K562 (cell line): Measurements from ENCODE around the gene MBP. TPM values are rescaled to one million over a fixed set of nuclear protein-coding genes. Genes with fewer than 3 reads are reported as not detected.

Experiments used
- ATAC-seq: fragments of 200-7000 bp; cut with Tn5 transposase; 3 replicates; pipeline ENCODE4 v1.9.1; 2020; ENCODE audit warnings: moderate library complexity
- BruUV-seq: library from RNA; stranded (reverse); fragments of 400-500 nt; replicated peaks from 2 replicates; lab custom pipeline; 2021; lab: Mats Ljungman, UMichigan
- CTCF ChIA-PET: fragments of 300-600 bp; formaldehyde crosslinking; extraction: SDS; loops from one replicate; lab custom pipeline; 2021; ENCODE audit warnings: low intra/inter-chr PET ratio; lab: Yijun Ruan, JAX
- POLR2A ChIA-PET: fragments of 300-600, 350-650 bp; sonication (Branson Sonifier 250); formaldehyde crosslinking; extraction: SDS; loops from one replicate; lab custom pipeline; 2021; ENCODE audit warnings: antibody characterized with exemption, inconsistent platforms; lab: Yijun Ruan, JAX
- DNase-seq, 4 experiments: peaks; one replicate each; pipeline versions ENCODE4 v3.0.0 to v3.0.0-alpha.2; 2011 to 2018; ENCODE audit warnings: low spot score in 3 of 4, mixed read lengths in 3 of 4; ENCODE audit errors: extremely low read depth in 1 of 4
- FAIRE-seq: peaks from 2 replicates; lab custom pipeline; 2011; peaks lifted over from hg19 to GRCh38; lab: Jason Lieb, UNC
- H2AFZ ChIP-seq: 2 replicates; pipeline ENCODE4 v1.6.0; 2011; ENCODE audit warnings: low read depth, low read length, control low read depth, inconsistent platforms
- H3K27ac ChIP-seq: fragments of 200-600 bp; 3 replicates; pipeline ENCODE4 v1.8.0; 2011; ENCODE audit warnings: low read depth, mild to moderate bottlenecking, control low read depth, inconsistent platforms, low read length, moderate library complexity, mixed read lengths; ENCODE audit errors: extremely low read depth
- H3K27me3 ChIP-seq, 2 experiments: fragments of 300-600 bp in 1 of 2; 2 replicates in 1 of 2; 3 replicates in 1 of 2; pipeline versions ENCODE4 v1.6.0 to v1.8.0; 2011; ENCODE audit warnings: inconsistent platforms in 2 of 2, low read length in 2 of 2, mild to moderate bottlenecking in 1 of 2, mixed read lengths in 1 of 2, moderate library complexity in 1 of 2; ENCODE audit not compliant: control insufficient read depth in 2 of 2, insufficient read depth in 2 of 2
- H3K36me3 ChIP-seq: fragments of 300-600 bp; 3 replicates; pipeline ENCODE4 v1.8.0; 2011; ENCODE audit warnings: mild to moderate bottlenecking, low read length, inconsistent platforms; ENCODE audit not compliant: control insufficient read depth, insufficient read depth
- H3K4me1 ChIP-seq, 2 experiments: fragments of 200-600 bp in 1 of 2; replicated peaks in 1 of 2; 2 replicates in 1 of 2; 3 replicates in 1 of 2; pipeline versions ENCODE4 v1.5.1 to v1.8.0; 2011; ENCODE audit warnings: inconsistent platforms in 2 of 2, low read length in 2 of 2, mild to moderate bottlenecking in 1 of 2, mixed read lengths in 1 of 2, moderate library complexity in 1 of 2; ENCODE audit not compliant: control insufficient read depth in 2 of 2, insufficient read depth in 2 of 2
- H3K4me2 ChIP-seq: 2 replicates; pipeline ENCODE4 v1.6.1; 2011; ENCODE audit warnings: low read length, control low read depth, inconsistent platforms, mixed read lengths; ENCODE audit not compliant: insufficient read depth
- H3K4me3 ChIP-seq: fragments of 200-600 bp; sonication (generic), shearing (Covaris generic); 2 replicates; pipeline ENCODE4 v1.5.1; 2016; ENCODE audit warnings: control low read depth, inconsistent platforms
- H3K79me2 ChIP-seq: fragments of 200-600 bp; 3 replicates; pipeline ENCODE4 v1.8.0; 2011; ENCODE audit warnings: low read length, inconsistent platforms; ENCODE audit not compliant: control insufficient read depth, insufficient read depth
- H3K9ac ChIP-seq, 2 experiments: 2 replicates each; pipeline versions ENCODE4 v1.6.0 to v1.6.1; 2011; ENCODE audit warnings: low read depth in 2 of 2, low read length in 2 of 2, control low read depth in 1 of 2, inconsistent platforms in 1 of 2, mild to moderate bottlenecking in 1 of 2, mixed read lengths in 1 of 2; ENCODE audit not compliant: insufficient read depth in 1 of 2
- H3K9me1 ChIP-seq: one replicate; pipeline ENCODE4 v1.6.0; 2011; ENCODE audit warnings: inconsistent platforms, mild to moderate bottlenecking, low read length, moderate library complexity; ENCODE audit not compliant: control insufficient read depth, insufficient read depth
- H3K9me3 ChIP-seq: replicated peaks from 2 replicates; pipeline ENCODE4 v1.5.1; 2011; ENCODE audit warnings: low read depth, low read length, inconsistent platforms; ENCODE audit not compliant: control insufficient read depth, insufficient read depth
- H4K20me1 ChIP-seq: replicated peaks from 2 replicates; pipeline ENCODE4 v1.6.1; 2011; ENCODE audit warnings: low read length, inconsistent platforms, mixed read lengths; ENCODE audit not compliant: control insufficient read depth, insufficient read depth
- ATF2 ChIP-seq: sonication (generic); formaldehyde crosslinking; IDR thresholded peaks from 2 replicates; pipeline ENCODE4 v1.8.1; 2022; ENCODE audit warnings: missing genetic modification reagents
- DNMT1 ChIP-seq: fragments of 450-650 bp; IDR thresholded peaks from 2 replicates; pipeline ENCODE4 v1.6.1; 2016; ENCODE audit warnings: antibody characterized with exemption, mild to moderate bottlenecking
- ERF ChIP-seq: fragments of 450-650 bp; formaldehyde crosslinking; IDR thresholded peaks from 2 replicates; pipeline ENCODE4 v1.4.0; 2020; ENCODE audit warnings: mild to moderate bottlenecking, mixed read lengths
- HNRNPLL ChIP-seq: fragments of 200-400 bp; formaldehyde crosslinking; IDR thresholded peaks from 2 replicates; pipeline ENCODE4 v1.6.1; 2017; ENCODE audit warnings: low read length, low read depth, mild to moderate bottlenecking; ENCODE audit not compliant: poor library complexity, severe bottlenecking
- KDM5B ChIP-seq: fragments of 200-600 bp; sonication (generic); IDR thresholded peaks from 2 replicates; pipeline ENCODE4 v1.6.1; 2012; ENCODE audit warnings: low read depth, mild to moderate bottlenecking, moderate library complexity, low read length, control low read depth, inconsistent platforms; ENCODE audit not compliant: insufficient replicate concordance
- NRF1 ChIP-seq, 2 experiments: fragments of 450-650 bp; IDR thresholded peaks in 1 of 2; conservative IDR thresholded peaks in 1 of 2; 2 replicates each; pipeline ENCODE4 v1.6.1; 2014; ENCODE audit warnings: mild to moderate bottlenecking in 2 of 2
- PCBP2 ChIP-seq: fragments of 200-400 bp; formaldehyde crosslinking; IDR thresholded peaks from 2 replicates; pipeline ENCODE4 v1.6.1; 2018; ENCODE audit warnings: low read length, low read depth, mild to moderate bottlenecking, moderate library complexity; ENCODE audit not compliant: poor library complexity, severe bottlenecking
- PML ChIP-seq: IDR thresholded peaks from 2 replicates; pipeline ENCODE4 v1.6.1; 2012; ENCODE audit warnings: low read length, inconsistent platforms
- POLR2AphosphoS5 ChIP-seq: IDR thresholded peaks from 2 replicates; pipeline ENCODE4 v1.6.1; 2011; ENCODE audit warnings: mild to moderate bottlenecking, low read depth, low read length, moderate library complexity; ENCODE audit not compliant: control insufficient read depth, insufficient read depth
- RB1 ChIP-seq: fragments of 450-650 bp; IDR thresholded peaks from 2 replicates; pipeline ENCODE4 v1.6.1; 2017; ENCODE audit warnings: low read depth, mild to moderate bottlenecking
- RCOR1 ChIP-seq, 2 experiments: IDR thresholded peaks; 2 replicates each; pipeline ENCODE4 v1.6.1; 2012; ENCODE audit warnings: low read depth in 2 of 2, low read length in 2 of 2, borderline replicate concordance in 1 of 2, improper control_type of control experiment in 1 of 2
- SMARCA5 ChIP-seq: fragments of 450-650 bp; IDR thresholded peaks from 2 replicates; pipeline ENCODE4 v1.6.1; 2016
- ZBTB11 ChIP-seq, 3 experiments: fragments of 200-800 bp in 1 of 3; fragments of 250-450 bp in 1 of 3; fragments of 450-650 bp in 1 of 3; sonication (Bioruptor Pico) in 1 of 3; sonication (Bioruptor generic) in 1 of 3; formaldehyde crosslinking in 1 of 3; IDR thresholded peaks; 2 replicates each; pipeline versions ENCODE4 v1.6.1 to v1.8.0; 2016 to 2022; ENCODE audit warnings: mild to moderate bottlenecking in 2 of 3, missing genetic modification characterization in 2 of 3, missing compliant biosample characterization in 1 of 3, moderate library complexity in 1 of 3
- ZNF778 ChIP-seq: fragments of 450-650 bp; formaldehyde crosslinking; IDR thresholded peaks from 2 replicates; pipeline ENCODE4 v1.4.0; 2020; ENCODE audit warnings: mild to moderate bottlenecking, moderate library complexity
- WGBS: fragments of 100-300 bp; shearing (Covaris generic); methylation state at CpG from one replicate; pipeline ENCODE4 v1.1.6; 2016; ENCODE audit warnings: low coverage, mixed read lengths; ENCODE audit not compliant: insufficient coverage; ENCODE audit errors: missing lambda C conversion rate; 5-methylcytosine and 5-hydroxymethylcytosine counted together
- in situ Hi-C: fragments of 300-500 bp; cut with MboI; formaldehyde crosslinking; loops from 4 replicates; pipeline ENCODE4 v1.15.0; 2018; ENCODE audit warnings: inconsistent platforms, mixed read lengths
- intact Hi-C: fragments of 100-400 bp; cut with micrococcal nuclease; formaldehyde crosslinking; loops from 2 replicates; pipeline ENCODE4 v1.14.2; 2022
- polyA plus RNA-seq, 8 experiments: library from polyadenylated mRNA; depleted of rRNA in 4 of 8; stranded (reverse) in 5 of 8; unstranded in 3 of 8; fragments of >200 nt; fragmentation: Nextera tagmentation in 2 of 8; fragmentation: Illumina TruSeq in 1 of 8; extraction: Ambion mirVana in 2 of 8; extraction: Trizol in 1 of 8; gene quantifications; 2 replicates each; pipeline versions ENCODE4 v1.2.1 to v1.2.3, GENCODE V29; 2011 to 2014; ENCODE audit warnings: inconsistent platforms in 1 of 8, missing spikeins in 1 of 8
- total RNA-seq, 7 experiments: library from RNA; depleted of rRNA in 6 of 7; stranded (reverse); fragments of >200 nt in 6 of 7; fragmentation: Illumina TruSeq in 2 of 7; extraction: Trizol in 2 of 7; gene quantifications; 2 replicates each; pipeline versions ENCODE4 v1.2.1 to v1.2.3, GENCODE V29; 2011 to 2021; ENCODE audit warnings: low replicate concordance in 1 of 7

The MBP gene
- total and polyA plus RNA-seq, 9 of the 15 experiments (the other 6 are each of a cell fraction or from before 2014, with no cell fraction given) = 0.09 TPM; not detected in 8

GRCh38 chr18:76983613-76984051 lies 149.0 kb downstream of the MBP start (continued):
- TF ChIP-seq KDM5B = no peak
- TF ChIP-seq ZBTB11 (CRISPR knock-in tag; IDR thresholded peaks at IDR 0.05) = no peak

- no peaks in the 10 kb centered on the region for H3K9me3 ChIP-seq
- in situ Hi-C loops (loop anchor here (5.0 kb wide), 1 partner anchor 176 kb away; no protein-coding TSS in a partner anchor), intact Hi-C loops (loop anchor here (1.0 to 2.0 kb wide), 3 partner anchors 60 to 181 kb away; no protein-coding TSS in a partner anchor)
- no peaks in the 10 kb centered on the region for H3K79me2 ChIP-seq
- no peaks in the 10 kb centered on the region for H3K9me1 ChIP-seq
- H2AFZ ChIP-seq = no peak overlapping the region
- under 1% methylated on average over 10 of the region's 15 CpGs for WGBS
- FAIRE-seq (peak; percentile 88), DNase-seq (peak; percentile 82 to 84 (median 83)), ATAC-seq (peak; percentile 96)
- H3K27ac ChIP-seq = no peak overlapping the region
- peaks cover 19 to 67% of the 10 kb centered on the region in 2 experiments for H3K27me3 ChIP-seq
- H3K4me2 ChIP-seq = no peak overlapping the region
- no peaks in the 10 kb centered on the region for H3K36me3 ChIP-seq
- peaks cover 0 to 8% of the 10 kb centered on the region in 2 experiments; a peak in 2 of 5 replicates for H3K4me1 ChIP-seq
- no peak overlapping the region for H3K4me3 ChIP-seq
- H4K20me1 ChIP-seq = no peaks in the 10 kb centered on the region; the same call in 1 of the 2 replicates
- no peak overlapping the region for H3K9ac ChIP-seq
- ChIA-PET POLR2A (interaction anchor here (0.6 kb wide), 1 partner anchor 15 kb away, joined by 3 read pairs; no protein-coding TSS in a partner anchor), CTCF (interaction anchor here (0.5 to 2.1 kb wide), 3 partner anchors 108 to 219 kb away, joined by 4 to 20 read pairs (median 10); no protein-coding TSS in a partner anchor)
- no TSS peak for BruUV-seq
- no peak for TF ChIP-seq SMARCA5
- no peak for TF ChIP-seq ERF (CRISPR knock-in tag)
- no peak for TF ChIP-seq PCBP2
- TF ChIP-seq RB1 = peak; percentile 60; the same call in 1 of the 2 replicates
- TF ChIP-seq NRF1 (conservative IDR thresholded peaks at IDR 0.05 in 1 of 2, IDR thresholded peaks at IDR 0.05 in 1 of 2) = no peak
- TF ChIP-seq ZNF778 (CRISPR knock-in tag) = no peak
- TF ChIP-seq DNMT1 = no peak
- TF ChIP-seq HNRNPLL = no peak
- TF ChIP-seq ATF2 (CRISPR knock-in tag) = no peak
- no peak for TF ChIP-seq RCOR1 (IDR thresholded peaks at IDR 0.05; ENCODE audit: borderline replicate concordance in 1 of 2, low read depth in 2 of 2, low read length in 2 of 2)
- TF ChIP-seq POLR2AphosphoS5 = no peak
- no peak for TF ChIP-seq PML
These were observed 149.6 kb downstream of the MBP start for GRCh38 chr18:76982841-76983583.
